ENCODE measurements around the gene NEK6. TPM values are rescaled to one million over a fixed set of nuclear protein-coding genes. Genes with fewer than 3 reads are reported as not detected.

The NEK6 gene
- total RNA-seq, 1 experiment from 2014 or later, result 17.6 TPM

- H3K36me3 ChIP-seq (replicated peaks; ENCODE audit: control insufficient read depth, insufficient read depth, low read length), result peaks cover 2% of the 10 kb centered on the region
- DNase-seq, result peak; percentile 51
- no peak overlapping the region for H3K4me3 ChIP-seq (ENCODE audit: insufficient read depth, low read depth, low read length)
- no peaks in the 10 kb centered on the region for H3K27me3 ChIP-seq (ENCODE audit: control insufficient read depth, insufficient read depth, low read length)
These were observed 75.4 kb downstream of the NEK6 start for GRCh38 chr9:124333203-124333579.

DNA sequence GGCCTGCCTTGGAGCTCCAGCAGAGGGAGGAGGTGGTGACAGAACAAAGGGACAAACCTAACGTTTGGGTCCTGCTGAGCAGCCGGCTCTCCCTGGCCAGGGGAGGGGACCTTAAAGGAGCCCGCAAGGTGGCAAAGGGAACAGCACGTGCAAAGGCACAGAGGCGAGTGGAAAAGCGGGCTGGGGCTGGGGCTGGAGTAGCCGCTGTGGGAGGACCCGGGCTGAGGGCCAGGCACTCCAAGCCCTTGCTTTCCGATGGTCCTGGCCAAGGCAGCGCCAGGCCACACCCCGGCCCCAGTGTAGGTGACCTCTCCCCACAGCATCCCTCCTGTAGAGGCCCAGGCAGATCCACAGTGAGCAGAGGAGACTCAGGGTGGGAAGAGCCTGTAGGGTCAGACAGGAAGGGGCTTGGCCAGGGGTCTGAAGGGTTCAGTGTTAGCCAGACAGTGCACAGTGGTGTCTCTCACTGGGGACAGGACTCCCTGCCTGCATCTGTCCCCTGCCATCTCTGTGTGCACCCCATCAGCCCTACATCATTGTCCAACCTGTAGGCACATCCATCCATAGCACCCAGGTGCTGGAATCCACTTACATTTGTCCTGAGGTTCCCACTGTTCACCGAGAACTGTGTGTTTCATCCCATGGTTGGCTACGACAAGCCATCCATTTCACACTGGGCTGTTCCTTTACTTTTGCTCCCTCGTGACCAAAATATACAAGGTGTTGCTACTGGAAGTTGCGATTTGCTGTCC is 77.0 kb downstream of the NEK6 start:
- Histone ChIP-seq H3K4me3 (ENCODE audit: insufficient read depth, low read depth, low read length) (no peak overlapping the region), H3K36me3 (replicated peaks; ENCODE audit: control insufficient read depth, insufficient read depth, low read length) (peaks cover under 1% of the 10 kb centered on the region), H3K27me3 (ENCODE audit: control insufficient read depth, insufficient read depth, low read length) (no peaks in the 10 kb centered on the region)
- peak; percentile 78 for DNase-seq

DNA sequence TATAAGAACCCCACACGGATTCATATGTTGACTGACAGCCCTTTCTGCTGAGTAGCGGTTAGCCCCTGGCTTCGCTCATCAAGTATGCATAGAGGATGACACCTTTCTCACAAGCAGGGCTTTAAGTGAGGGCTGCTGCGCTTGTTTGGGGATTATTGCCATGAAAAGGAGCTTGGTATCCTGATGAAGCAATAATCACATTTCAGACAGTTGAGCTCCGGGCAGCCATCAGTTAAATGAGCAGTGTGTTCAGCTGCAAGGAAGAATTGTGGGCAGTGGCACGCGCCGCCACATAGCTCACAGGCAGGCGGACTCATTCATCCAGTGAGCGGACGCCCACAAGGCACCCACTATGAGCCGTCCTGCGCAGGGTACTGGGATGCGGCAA is 77.6 kb downstream of the NEK6 start:
- Histone ChIP-seq H3K36me3 (replicated peaks; ENCODE audit: control insufficient read depth, insufficient read depth, low read length) (no peaks in the 10 kb centered on the region; the same call in none of the 2 replicates), H3K4me3 (ENCODE audit: insufficient read depth, low read depth, low read length) (no peak overlapping the region), H3K27me3 (ENCODE audit: control insufficient read depth, insufficient read depth, low read length) (no peaks in the 10 kb centered on the region)
- no peak for DNase-seq

DNA sequence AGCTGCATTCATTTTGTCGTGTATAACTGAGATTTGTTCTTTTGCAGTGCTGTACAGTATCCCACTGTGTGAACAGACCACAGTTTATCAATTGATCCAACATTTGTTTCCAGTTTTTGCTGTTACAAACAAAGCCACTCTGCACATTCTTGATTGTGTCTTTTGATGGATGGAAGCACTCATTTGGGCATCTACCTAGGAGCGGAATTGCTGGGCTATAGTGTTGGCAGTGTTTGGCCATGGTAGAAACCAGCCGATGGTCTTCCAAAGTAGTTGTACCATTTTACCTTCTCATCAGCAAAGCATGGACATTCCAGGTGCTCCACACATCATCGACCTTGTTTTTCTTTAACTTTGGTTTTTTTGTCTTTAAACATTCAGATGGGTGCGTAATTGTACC is 79.8 kb downstream of the NEK6 start:
- DNase-seq, result no peak
- Histone ChIP-seq H3K27me3 (ENCODE audit: control insufficient read depth, insufficient read depth, low read length) (no peaks in the 10 kb centered on the region), H3K4me3 (ENCODE audit: insufficient read depth, low read depth, low read length) (no peak overlapping the region)

DNA sequence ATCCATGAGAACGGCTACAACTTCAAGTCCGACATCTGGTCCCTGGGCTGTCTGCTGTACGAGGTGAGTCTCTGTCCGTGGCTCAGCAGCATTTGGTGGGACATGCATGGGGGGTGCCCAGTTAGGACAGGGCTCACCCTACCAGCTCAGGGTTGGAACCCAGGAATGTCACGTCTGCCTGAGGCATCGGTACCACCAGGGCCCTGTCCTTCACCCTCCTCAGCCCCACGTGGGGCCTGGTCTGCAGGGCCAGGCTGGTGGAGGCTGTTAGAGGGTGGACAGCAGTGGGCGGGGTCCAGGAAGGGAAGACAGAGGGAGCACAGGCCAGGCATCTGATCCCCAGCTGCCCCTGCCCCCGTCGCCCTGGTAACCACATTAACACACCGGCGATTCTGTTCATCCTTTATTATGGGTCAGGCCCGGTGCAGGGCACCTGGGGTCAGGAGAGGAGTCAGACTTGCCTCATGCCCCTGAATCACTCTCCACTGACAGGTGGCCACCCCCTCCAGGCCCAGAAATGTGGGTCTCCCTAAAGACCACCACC is 81.9 kb downstream of the NEK6 start:
- Histone ChIP-seq H3K27me3 (ENCODE audit: control insufficient read depth, insufficient read depth, low read length) (no peaks in the 10 kb centered on the region), H3K36me3 (replicated peaks; ENCODE audit: control insufficient read depth, insufficient read depth, low read length) (no peaks in the 10 kb centered on the region; the same call in none of the 2 replicates), H3K4me3 (ENCODE audit: insufficient read depth, low read depth, low read length) (no peak overlapping the region)
- peak; percentile 92 for DNase-seq

More for the DNA sequence above, 79.8 kb downstream of the NEK6 start:
- no peaks in the 10 kb centered on the region; the same call in none of the 2 replicates for H3K36me3 ChIP-seq (replicated peaks; ENCODE audit: control insufficient read depth, insufficient read depth, low read length)

DNA sequence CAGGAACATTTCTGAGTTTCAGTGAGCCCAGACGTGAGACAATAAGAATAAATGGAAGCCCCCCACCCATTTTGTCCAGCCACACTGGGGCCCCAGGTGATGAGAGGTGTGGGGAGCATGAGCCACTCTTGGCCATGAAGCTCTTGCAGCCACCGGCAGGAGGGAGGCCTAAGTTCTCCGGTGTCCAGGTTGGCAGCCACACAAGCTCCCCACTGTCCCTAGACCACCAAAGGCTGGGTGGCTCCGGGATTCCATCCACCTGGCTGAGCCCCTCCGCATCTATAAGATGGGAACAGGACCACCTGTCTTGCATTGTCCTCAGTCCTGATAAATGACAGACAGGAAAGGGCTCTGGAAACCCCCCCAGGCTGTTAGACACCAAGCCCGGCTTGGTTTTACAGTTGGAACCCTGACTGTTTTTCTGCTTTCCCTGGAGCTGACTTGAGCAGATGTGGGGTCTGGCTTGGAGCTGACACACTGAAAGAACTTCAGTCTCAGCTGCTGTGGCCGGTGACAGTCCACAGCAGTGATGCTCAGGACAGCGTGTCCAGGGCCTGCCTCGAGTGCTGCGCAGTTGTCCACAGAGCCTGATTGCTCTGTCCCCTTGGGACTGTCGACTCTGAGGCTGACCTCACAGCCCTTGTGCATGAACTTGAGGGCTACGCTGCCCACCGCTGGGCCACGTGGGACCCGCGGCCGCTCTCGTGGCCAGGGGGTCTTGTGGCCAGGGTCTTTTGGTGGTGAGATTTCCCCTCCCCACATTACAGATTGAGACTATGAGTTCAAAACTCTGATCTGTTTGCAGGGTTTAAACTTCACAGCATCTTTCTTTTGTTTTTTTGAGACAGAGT is 82.7 kb downstream of the NEK6 start:
- no peaks in the 10 kb centered on the region; the same call in none of the 2 replicates for H3K36me3 ChIP-seq (replicated peaks; ENCODE audit: control insufficient read depth, insufficient read depth, low read length)
- peak; percentile 51 for DNase-seq
- H3K4me3 ChIP-seq (ENCODE audit: insufficient read depth, low read depth, low read length), result no peak overlapping the region
- no peaks in the 10 kb centered on the region for H3K27me3 ChIP-seq (ENCODE audit: control insufficient read depth, insufficient read depth, low read length)

GRCh38 chr9:124341455-124342170 is 83.9 kb downstream of the NEK6 start:
- no peak overlapping the region for H3K4me3 ChIP-seq (ENCODE audit: insufficient read depth, low read depth, low read length)
- DNase-seq, result peak; percentile 64
- H3K27me3 ChIP-seq (ENCODE audit: control insufficient read depth, insufficient read depth, low read length), result no peaks in the 10 kb centered on the region
- no peaks in the 10 kb centered on the region; the same call in none of the 2 replicates for H3K36me3 ChIP-seq (replicated peaks; ENCODE audit: control insufficient read depth, insufficient read depth, low read length)

DNA sequence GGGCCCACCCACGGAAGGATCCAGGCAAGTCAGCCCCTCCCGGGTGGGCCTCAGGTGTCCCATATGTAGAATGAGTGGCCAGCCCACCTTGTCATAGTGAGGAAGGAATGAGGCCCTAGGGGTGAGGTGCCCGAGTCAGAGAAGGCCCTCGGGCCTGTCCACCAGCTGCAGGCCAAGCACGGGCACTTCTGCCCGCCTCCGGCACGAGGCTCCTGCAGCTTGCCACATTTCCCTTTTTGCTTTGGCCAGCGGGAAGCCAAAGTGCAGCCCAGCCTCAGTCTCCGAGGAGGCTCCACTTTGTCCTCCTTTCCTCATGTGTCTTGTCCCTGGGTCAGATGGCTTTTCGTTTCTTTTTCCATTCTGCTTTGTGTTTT is 84.6 kb downstream of the NEK6 start:
- H3K27me3 ChIP-seq (ENCODE audit: control insufficient read depth, insufficient read depth, low read length), result no peaks in the 10 kb centered on the region
- H3K4me3 ChIP-seq (ENCODE audit: insufficient read depth, low read depth, low read length), result no peak overlapping the region
- H3K36me3 ChIP-seq (replicated peaks; ENCODE audit: control insufficient read depth, insufficient read depth, low read length), result no peaks in the 10 kb centered on the region; the same call in none of the 2 replicates
- peak; percentile 50 for DNase-seq

DNA sequence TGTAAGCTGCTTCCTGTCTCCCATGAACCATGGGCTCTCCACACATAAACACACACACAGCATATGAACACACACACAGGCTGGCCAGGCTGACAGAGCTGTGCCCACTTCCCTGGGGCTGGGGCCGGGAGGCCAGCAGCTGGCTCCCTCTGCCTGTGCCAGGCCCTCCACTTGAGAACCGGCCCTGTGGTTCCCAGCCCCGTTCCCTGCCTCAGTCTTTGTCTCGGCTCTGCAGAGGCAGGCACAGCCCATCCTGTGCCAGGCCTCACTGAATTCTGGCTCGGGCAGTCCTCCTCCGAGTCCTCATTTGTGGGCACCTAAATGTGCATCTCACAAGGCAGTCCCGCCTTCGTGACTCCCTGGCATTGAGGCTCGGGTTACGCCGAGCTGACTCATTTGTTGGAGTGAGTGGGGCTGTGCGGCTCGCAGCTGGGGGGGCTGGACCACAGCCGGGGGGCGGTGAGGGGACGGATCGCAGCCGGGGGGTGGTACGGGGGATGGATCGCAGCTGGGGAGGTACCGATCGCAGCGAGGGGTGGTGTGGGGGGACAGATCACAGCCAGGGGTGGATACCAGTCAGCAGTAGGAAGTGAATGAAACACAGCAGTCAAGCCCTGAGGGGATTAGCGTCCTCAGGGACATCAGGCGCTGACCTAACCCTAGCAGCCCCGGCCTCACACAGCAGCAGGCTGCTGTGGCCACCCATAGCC is 85.2 kb downstream of the NEK6 start:
- no peaks in the 10 kb centered on the region for H3K36me3 ChIP-seq (replicated peaks; ENCODE audit: control insufficient read depth, insufficient read depth, low read length)
- H3K4me3 ChIP-seq (ENCODE audit: insufficient read depth, low read depth, low read length), result no peak overlapping the region
- DNase-seq, result peak; percentile 88
- no peaks in the 10 kb centered on the region for H3K27me3 ChIP-seq (ENCODE audit: control insufficient read depth, insufficient read depth, low read length)

DNA sequence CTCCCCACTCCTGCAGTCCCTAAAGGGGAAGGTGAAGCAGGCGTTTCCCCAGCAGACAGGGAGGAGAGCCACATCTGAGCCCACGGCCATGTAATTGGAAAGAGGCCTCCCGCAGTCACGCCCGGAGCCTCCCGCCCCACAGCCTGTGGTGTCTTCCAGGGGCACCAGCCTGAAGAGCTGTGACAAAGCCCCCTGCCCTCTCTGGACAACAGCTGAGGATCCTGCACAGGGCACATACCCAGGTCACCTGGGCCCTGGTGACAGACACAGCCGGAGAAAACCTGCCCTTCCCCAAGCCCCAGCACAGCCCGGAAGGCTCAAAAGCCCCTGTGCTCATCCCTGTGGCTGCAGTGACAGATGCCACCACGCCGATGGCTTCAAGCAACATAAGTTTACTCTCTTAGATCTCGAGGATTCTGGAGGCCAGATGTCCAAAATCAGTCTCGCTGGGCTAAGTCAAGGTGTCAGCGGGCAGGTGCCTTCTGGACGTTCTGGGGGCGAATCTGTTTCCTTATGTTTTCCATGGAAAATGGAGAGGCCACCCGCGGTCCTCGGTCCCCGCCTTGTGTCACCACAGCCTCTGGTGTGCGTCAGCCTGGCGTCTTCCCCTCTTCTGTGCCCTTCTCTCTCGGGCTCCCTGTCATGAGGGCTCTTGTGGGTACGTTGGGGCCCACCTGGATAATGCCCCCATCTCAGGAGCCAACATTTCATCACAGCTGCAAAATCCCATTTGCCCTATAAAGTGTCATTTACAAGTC is 86.0 kb downstream of the NEK6 start:
- H3K27me3 ChIP-seq (ENCODE audit: control insufficient read depth, insufficient read depth, low read length), result no peaks in the 10 kb centered on the region
- H3K4me3 ChIP-seq (ENCODE audit: insufficient read depth, low read depth, low read length), result no peak overlapping the region
- no peaks in the 10 kb centered on the region; the same call in none of the 2 replicates for H3K36me3 ChIP-seq (replicated peaks; ENCODE audit: control insufficient read depth, insufficient read depth, low read length)
- no peak for DNase-seq

DNA sequence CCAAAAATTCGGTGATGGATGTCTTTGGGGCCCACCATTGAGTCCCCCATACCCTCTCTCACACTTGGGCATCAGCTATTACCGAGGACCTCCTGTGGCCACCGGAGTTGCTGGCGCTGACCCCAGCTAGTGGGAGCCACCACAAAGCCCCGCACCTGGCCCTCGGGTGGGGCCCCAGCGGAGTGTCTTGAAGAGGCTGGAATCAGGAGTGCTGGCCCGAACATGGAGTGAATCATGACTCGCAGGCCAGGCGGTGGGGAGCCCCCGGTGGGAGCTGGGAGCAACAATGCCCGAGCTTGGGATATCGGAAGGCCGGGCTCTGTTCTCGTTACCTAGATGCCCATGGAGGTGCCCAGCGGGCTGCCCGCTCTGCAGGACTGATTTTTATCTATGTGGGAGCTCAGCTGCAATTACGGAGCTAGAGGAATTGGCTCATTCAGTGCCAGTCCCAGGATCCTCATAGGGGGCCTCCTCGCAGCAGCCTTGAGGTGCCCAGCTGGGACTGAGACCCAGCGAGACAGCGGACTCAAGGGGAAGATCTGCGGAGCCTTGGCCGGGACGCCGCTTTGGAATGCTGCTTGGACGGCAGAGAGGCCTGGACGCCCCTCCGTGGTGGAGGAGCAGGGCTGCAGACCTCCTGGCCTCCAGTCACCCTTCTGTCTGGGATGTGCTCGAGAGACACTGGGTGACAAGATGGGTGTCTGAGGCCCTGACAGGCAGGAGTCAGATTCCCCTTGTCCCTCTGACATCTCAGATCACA is 86.7 kb downstream of the NEK6 start:
- no peak overlapping the region for H3K4me3 ChIP-seq (ENCODE audit: insufficient read depth, low read depth, low read length)
- peak; percentile 78 for DNase-seq
- H3K27me3 ChIP-seq (ENCODE audit: control insufficient read depth, insufficient read depth, low read length), result no peaks in the 10 kb centered on the region
- H3K36me3 ChIP-seq (replicated peaks; ENCODE audit: control insufficient read depth, insufficient read depth, low read length), result no peaks in the 10 kb centered on the region; the same call in none of the 2 replicates

- Histone ChIP-seq H3K36me3 (replicated peaks; ENCODE audit: control insufficient read depth, insufficient read depth, low read length) (no peaks in the 10 kb centered on the region; the same call in none of the 2 replicates), H3K27me3 (ENCODE audit: control insufficient read depth, insufficient read depth, low read length) (no peaks in the 10 kb centered on the region), H3K4me3 (ENCODE audit: insufficient read depth, low read depth, low read length) (no peak overlapping the region)
- DNase-seq, result peak; percentile 52
These were observed 87.3 kb downstream of the NEK6 start for GRCh38 chr9:124345063-124345462.

Data from H7 (cell line).